T-helper 1 cell treated with Interleukin-12 subunit alpha and Interleukin-12 subunit beta and Interleukin-4 antibody, amounts not matched to agents 30 ng/mL and 1 ng/mL, for 36 hours (primary cell): ENCODE data around the gene CHERP. TPM values are rescaled to one million over a fixed set of nuclear protein-coding genes. Genes with fewer than 3 reads are reported as not detected.

Experiments used
- intact Hi-C: fragments of 100-400 bp; cut with micrococcal nuclease; formaldehyde crosslinking; loops from one replicate; pipeline ENCODE4 v1.15.1; 2024
- total RNA-seq: library from RNA; stranded (reverse); gene quantifications from 2 replicates; pipeline ENCODE4 v1.2.3, GENCODE V29; 2022

Gene CHERP, protein sequence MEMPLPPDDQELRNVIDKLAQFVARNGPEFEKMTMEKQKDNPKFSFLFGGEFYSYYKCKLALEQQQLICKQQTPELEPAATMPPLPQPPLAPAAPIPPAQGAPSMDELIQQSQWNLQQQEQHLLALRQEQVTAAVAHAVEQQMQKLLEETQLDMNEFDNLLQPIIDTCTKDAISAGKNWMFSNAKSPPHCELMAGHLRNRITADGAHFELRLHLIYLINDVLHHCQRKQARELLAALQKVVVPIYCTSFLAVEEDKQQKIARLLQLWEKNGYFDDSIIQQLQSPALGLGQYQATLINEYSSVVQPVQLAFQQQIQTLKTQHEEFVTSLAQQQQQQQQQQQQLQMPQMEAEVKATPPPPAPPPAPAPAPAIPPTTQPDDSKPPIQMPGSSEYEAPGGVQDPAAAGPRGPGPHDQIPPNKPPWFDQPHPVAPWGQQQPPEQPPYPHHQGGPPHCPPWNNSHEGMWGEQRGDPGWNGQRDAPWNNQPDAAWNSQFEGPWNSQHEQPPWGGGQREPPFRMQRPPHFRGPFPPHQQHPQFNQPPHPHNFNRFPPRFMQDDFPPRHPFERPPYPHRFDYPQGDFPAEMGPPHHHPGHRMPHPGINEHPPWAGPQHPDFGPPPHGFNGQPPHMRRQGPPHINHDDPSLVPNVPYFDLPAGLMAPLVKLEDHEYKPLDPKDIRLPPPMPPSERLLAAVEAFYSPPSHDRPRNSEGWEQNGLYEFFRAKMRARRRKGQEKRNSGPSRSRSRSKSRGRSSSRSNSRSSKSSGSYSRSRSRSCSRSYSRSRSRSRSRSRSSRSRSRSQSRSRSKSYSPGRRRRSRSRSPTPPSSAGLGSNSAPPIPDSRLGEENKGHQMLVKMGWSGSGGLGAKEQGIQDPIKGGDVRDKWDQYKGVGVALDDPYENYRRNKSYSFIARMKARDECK
- 60.8 and 66.3 TPM in 2 replicates for total RNA-seq

DNA sequence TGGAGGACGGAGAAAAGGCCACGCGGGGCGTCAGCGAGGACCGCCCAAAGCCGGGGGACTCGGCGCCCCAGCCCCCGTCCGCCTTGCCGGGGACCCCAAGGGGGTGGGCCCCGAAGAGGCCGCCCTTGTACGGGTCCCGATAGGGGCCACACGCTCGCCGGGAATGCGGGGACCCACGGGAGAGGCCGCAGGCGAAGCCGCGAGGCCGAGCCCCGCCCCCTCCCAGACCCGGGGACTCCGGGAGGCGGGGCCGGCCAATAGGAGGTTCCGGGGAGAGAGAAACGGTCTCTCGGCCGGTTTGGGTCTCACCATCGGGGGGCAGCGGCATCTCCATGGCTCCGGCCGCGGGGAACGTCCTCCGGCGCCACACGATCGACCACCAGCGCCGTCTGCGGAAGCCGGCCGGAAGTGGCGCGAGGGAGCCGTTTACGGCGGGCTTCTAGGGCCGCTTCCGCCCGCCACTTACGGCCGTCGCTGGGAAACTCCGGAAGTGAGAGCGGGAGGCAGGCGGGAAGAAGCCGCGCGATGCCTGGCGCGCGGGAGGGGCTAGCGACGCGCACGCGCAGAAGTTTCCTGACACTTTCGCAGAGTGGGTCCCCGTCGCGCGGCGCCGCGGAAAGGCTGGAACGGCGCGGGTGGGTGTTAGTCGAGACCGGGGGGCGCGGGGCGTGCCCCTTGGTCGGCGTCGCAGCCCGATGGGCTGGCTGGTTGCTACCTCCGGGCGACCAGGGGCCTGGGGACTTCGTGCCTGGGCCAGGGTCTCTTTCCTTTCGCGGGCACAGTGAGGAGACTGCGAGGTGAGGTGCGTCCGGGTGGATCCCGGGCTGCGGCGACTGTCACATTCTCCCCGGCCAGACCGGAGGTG, at the start of gene CHERP:
CHERP (minus strand) TSS at position 393 of the 865 bp plus-strand sequence; CDS start at position 334, 59 bp downstream.
- intact Hi-C loops, result loop anchor here (1.0 to 2.0 kb wide), 9 partner anchors 24 to 118 kb away; partner anchors contain the start of genes C19orf44, CALR3, MED26 and SLC35E1

DNA sequence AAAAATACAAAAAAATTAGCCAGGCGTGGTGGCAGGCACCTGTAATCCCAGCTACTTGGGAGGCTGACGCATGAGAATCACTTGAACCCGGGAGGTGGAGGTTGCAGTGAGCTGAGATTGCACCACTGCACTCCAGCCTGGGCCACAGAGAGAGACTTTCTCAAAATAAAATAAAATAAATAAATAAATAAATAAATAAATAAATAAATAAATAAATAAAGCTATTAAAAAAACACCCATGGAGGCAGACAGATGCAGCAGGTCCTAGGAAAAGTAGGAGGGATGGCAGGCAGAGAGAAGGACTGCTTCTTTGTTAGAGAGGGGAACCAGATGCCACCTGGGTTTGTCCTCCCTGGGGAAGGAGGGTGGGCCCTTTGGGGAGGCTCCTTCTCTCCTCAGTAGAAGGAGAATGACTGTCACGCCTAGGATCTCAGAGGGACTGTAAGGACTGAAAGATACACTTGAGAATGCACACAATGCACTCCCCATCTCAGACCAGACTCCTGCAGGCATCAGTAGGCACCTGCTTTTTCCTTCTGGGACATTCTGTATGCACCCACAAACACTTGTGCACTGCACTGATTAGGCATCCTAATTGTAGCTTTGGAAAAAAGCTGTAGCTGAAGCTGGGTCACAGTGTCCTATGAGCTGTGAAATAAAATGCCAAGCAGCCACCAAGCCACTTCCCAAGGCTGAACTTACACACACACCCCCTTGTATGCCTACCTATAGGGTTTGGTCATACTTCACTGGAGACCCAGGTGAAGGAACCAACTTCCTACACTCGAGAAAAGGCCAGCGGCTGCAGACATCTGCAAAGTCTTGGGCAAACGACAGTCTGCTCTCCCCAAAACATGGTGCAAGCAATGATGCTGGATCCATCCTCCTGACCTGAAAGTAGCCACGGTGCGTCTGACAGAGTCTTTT, 48.9 kb upstream of the CHERP start:
- intact Hi-C loops, result no loop called here

DNA sequence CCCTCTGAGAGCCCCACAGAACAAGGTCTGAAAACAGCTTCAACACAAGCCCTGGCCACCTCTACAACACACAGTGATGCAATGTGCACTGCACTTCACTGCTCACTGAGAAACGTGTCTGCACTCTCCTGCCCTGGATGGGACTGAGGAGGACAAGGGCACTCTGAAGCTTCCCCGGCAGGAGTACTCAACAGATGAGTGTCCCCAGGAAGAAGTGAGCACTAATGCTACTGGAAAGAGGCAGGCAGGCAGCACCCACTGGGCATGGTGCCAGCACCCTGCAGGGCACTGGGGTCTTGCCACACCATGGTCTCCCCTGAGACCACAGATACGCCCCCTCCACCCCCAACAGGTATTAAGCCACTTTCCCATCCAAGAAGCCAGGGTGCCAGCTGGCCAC, 47.7 kb upstream of the CHERP start:
- intact Hi-C loops, result loop anchor here (10.0 kb wide), 2 partner anchors 305 to 515 kb away; partner anchors contain the start of gene TPM4

DNA sequence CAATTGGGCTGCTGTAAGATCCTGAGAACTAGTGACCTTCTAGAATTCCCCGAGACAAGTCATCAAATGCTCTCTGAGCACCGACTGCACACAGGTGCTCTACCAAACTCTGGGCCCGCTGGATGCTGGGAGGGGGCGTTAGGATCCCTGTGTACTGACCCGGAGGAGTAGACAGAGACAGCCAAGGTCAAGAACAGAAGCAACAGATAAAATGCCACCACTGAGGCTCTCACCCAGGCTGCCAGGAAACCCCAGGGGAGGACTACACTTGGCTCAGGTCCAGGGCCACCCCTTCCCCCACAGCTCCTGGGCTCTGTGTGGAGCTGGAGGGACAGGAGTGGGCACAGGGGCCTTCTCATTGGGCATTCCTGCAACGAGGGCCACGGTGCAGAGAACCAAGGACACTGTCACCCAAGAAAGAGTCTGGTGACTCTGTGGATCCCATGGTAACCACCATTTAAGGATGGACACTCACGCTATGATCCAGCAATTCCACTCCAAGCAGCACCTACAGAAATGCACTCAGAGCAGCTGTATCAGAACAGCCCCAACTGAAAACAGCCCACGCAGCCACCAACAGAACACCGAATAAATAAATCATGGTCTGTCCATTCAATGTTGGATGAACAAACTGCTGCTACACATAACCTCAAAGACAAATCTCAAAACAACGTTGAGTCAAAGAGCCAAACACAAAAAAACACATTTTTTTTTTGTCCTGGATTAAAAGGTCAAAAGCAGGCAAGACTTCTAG, 46.8 kb upstream of the CHERP start:
- intact Hi-C loops, result loop anchor here (1.0 to 10.0 kb wide), 6 partner anchors 17 to 514 kb away; partner anchors contain the start of genes CHERP, MED26, SLC35E1 and TPM4

DNA sequence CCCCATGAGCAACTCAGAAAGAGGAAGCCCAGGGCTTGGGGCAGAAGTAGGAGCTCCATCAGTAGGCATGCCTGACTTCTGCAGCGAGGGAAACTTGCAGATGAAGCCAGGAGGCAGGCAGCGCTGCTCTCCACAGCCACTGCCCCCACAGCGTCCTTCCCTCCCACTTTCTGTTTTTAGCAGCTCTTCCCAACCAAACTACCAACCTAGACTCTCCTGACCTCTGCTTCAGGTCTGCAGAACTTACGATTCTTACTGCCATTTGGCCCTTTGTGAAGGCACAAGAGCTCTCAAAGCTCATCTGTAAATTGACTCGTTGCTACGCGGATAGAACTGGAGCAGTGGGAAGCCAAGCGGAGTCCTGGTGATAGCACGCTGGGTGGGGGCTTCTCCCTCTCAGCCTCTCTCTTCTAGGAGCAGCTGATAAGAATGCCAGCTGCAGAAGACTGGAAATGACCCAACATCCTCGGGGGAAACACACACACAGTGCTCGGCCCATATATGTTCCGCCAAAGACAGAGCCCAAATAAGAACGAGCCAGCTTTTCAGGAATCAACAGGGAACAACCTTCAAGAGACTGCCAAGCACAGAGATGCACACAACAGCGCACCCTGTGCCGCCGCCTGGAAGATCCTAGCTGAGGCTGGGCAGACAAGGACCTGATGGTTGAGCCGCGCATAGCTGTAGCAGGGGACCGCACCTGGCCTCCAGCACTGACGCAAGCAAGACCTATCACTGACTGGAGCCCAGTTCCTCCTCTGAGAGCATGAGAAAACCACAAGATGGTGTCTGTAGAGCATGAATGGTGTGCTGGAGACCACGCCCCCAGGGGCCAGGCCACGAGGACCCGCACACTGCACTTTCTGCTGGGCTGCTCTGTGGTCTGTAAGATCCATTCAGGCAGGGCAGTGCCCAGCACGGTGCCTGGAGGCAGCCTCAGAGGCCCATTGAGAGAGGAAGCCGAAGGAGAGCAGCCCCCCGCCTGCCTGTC, 45.9 kb upstream of the CHERP start:
- intact Hi-C loops, result loop anchor here (1.0 to 10.0 kb wide), 8 partner anchors 16 to 715 kb away; partner anchors contain the start of genes ABHD8, CHERP, MED26 and SLC35E1

DNA sequence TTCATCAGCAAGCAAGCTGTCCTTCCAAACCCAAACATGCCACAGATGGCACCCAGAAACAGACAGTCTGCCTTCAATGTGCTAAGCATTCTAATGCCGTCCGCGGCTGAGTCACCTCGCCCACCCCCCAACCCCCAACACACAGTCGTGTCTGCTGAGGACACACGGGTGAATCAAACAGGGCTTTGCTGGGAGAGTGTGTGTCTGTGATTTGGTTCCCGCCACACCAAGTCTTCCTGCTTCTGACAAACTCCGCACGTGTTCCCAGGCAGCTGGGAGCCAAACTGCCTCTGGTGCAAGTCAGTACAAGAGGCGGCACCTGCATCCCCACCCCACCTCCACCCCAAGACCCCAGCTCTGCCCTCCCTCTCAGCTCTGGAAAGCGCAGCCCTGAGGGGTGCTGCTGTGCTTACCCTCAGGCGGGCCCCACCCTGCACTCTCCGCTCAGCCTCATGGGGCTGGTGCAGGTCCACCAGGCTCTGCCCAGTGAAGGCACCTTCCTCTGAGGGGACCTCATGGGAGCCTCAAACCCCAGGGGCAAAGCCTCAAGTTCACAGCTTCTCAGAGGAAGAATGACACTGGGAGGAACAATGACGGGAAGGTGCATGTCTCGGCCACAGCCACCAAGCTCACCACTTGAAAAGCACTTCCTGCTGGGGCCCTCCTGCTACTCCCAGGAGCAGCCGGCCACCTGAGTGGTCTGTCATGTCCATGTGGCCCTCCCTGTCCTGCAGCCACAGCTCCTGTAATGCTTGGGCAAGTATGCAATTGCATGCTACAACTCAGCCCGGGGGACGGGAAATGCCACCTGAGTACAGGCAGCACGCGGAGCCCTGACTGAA, 45.0 kb upstream of the CHERP start:
- intact Hi-C loops, result loop anchor here (2.0 to 10.0 kb wide), 4 partner anchors 22 to 716 kb away; partner anchors contain the start of genes ABHD8 and TPM4

DNA sequence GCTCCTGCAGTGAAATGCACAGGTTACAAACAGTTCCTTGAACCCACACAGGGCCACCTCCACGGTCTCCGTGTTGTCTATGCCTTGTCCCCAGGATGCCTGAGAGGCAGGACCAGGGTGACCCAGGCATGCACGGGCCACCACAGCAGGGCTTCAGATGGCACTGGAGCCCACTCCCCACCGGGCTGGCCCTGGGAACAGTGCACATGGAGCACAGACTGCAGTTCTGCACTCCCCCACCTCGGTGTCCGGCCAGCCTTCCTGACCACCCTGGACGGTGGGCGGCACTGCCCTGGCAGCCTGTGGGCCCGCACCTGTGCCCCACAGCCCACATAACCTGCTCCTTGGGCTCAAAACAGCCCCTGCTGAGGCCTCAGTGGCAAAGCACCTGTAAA, 44.2 kb upstream of the CHERP start:
- intact Hi-C loops, result loop anchor here (2.0 to 10.0 kb wide), 4 partner anchors 22 to 716 kb away; partner anchors contain the start of genes ABHD8 and TPM4

DNA sequence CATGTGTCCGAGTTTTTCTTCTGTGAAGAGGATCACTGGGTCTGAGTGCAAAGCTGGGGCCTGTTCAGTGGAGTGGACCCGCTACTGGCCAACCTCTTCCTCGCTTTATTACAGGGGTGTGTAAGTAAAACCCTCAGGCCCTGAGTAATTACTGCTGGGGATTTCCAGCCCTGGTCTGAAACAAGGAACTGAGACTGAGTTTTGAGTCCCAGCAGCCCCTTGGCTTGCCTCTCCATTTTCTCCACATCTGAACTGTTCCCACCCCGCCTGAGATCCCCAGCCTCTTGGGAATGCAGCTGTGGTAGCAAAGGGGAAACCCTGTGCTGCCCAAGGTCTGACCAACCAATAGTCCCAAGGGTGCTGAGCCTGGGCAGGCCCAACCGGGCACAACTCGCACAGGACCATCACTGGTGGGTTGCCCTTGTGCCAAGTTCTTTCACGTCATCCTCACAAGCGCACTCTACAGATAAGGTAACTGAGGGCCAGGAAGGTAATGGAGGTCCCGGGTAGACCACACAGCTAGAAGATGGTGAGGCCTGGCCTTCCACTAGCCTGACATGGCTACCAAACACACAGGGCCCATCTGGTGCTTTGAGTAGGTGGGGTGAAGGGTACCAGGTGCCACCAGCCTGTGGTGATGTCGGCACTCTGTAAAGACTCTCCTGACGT, 43.7 kb upstream of the CHERP start:
- intact Hi-C loops, result loop anchor here (2.0 to 10.0 kb wide), 4 partner anchors 23 to 717 kb away; partner anchors contain the start of genes ABHD8 and TPM4

DNA sequence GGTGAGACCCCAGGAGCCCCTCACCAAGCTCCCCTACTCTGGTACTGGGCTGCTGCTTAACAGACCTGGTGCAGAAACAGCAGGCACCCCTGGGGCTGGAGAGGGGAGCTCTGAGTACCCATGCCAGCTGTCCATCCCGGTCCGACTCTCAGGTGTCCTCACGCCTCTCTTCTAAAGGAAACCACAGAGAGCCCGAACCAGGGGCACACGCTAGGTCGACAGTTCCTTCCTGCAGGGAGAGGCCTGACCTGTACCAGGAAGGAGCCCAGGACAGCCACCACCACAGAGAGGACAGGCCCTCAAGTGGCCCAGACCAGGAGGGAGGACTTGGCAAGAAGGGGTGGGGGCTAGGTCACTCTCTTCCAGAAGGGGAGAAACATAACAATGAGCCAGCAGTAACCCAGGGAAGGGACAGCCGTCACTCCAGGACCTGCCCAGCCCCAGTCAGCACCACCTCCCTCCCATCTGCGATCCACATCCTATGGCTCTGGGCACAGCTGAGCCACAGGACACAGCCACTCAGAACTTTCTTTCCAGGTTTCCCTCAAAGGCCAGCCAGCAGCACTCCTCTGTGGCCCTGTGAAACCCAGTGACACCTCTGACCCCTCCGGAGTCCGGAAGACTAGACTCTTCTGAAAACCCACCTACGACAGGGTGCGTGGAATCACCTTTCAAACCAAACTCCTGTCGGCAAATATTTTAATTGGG, 43.0 kb upstream of the CHERP start:
- intact Hi-C loops, result loop anchor here (10.0 kb wide), 2 partner anchors 310 to 510 kb away; partner anchors contain the start of gene TPM4

DNA sequence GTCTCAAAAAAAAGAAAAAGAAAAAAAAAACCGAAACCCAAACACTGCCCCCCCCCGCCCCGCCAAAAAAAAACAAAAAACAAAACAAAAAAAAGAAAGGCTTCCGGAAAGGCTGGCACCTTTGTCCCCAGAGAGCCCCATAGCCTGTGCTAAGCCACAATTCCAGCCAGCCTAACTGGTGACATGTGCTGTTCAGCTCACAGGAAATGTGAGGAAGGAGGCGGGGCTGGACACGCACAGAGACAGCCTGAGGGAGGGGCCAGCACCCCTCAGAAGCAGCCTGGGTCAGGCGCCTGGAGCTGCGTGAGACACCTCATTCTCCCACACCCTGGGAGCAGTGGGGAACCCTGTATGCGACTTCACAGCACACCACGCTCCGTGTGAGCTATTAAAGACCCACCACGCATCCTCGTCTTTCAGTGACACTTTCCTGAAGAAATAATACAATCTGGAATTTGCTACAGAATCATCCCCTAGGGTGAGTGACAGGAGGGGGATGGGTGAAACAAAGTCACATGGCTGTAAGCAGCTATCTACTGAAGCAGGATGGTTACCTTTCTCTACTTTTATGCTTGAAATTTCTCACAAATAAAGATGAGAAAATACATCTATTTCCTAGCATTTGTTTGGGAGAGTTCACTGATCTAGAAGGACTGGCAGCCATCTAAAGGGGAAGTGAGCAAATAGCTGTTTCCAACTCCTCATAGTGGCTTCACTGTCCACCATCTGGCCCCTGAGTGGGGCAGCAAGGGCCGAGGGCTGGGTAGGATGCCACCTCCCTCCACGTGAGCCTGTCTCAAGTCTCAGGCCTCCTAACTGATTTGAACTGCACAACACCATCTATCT, 42.2 kb upstream of the CHERP start:
- intact Hi-C loops, result loop anchor here (1.0 to 10.0 kb wide), 9 partner anchors 10 to 510 kb away; partner anchors contain the start of genes C19orf44, CALR3, CHERP and MED26

DNA sequence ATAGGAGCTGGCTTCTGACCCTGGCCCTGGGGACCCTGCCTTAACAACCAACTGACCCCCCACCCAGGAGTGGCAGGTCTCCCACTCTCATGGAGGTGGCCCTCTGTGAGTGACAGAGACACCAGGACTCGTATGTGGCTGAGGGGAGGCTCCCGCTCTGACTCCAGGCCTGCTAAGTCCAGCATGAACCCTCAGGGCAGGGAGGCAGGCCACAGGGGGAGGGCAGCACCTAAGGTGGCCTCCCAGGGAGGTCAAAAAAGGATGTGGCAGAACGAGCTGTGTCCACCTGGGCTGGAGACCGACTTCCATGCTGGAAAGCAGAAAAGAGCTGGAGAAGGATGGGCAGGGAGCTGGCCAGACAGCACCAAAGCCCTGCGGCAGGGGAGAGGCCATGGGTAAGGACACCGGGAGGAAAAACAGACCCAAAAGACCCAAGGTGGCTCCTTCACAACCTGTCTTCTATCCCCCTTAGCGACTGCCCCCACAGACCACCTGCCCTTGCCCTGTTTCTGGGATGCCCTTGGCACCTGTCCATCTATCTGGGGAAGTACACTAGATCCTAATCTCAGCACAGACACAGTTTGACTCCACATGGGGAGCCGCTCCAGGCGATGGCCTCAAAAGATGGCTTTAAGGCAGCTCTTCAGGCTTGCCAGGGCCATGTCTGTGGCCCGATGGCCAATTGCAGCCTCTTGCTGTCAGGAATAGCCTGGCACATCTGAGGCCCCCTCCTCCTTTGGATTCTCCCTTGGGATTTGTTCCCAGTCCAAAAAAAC, 40.4 kb upstream of the CHERP start:
- intact Hi-C loops, result loop anchor here (10.0 kb wide), 2 partner anchors 312 to 508 kb away; partner anchors contain the start of gene TPM4

DNA sequence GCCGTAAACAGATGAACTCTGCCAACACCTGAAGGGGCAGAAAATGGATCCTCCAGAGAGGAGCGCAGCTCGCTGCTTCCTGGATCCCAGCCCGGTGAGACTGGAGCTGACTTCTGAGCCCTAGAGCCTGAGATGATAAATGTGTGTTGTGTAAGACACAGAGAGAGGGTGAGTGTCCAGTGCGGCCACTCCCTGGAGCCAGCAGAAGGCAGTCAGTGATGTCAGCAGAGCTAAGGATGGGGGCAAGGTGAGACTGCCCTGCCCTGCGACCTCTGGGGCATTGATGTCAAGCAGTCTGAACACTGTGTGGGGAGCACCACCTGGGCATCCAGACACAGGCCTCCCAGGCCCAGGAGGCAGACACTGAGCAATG, 39.7 kb upstream of the CHERP start:
- intact Hi-C loops, result loop anchor here (10.0 kb wide), 2 partner anchors 313 to 507 kb away; partner anchors contain the start of gene TPM4
